Measurements from ENCODE around the gene LRRC1. TPM values are rescaled to one million over a fixed set of nuclear protein-coding genes. Genes with fewer than 3 reads are reported as not detected.

The LRRC1 gene
- total and polyA plus RNA-seq, 2 of the 13 experiments (the other 11 are each of a cell fraction or from before 2014, with no cell fraction given), result 15.6 to 27.7 TPM

- TF ChIP-seq PAXIP1 (CRISPR knock-in tag; conservative IDR thresholded peaks at IDR 0.05) (peak; percentile 43; the same call in 1 of the 2 replicates), HBP1 (CRISPR knock-in tag; IDR thresholded peaks at IDR 0.05; ENCODE audit: low read depth) (peak; percentile 28; the same call in 1 of the 2 replicates), ZBTB4 (CRISPR knock-in tag; IDR thresholded peaks at IDR 0.05; ENCODE audit: borderline replicate concordance) (peak; percentile 80; the same call in 1 of the 2 replicates), ZNF761 (CRISPR knock-in tag; conservative IDR thresholded peaks at IDR 0.05) (no peak; the same call in 1 of the 2 replicates), MNT (IDR thresholded peaks at IDR 0.05) (no peak), ETV6 (CRISPR knock-in tag; conservative IDR thresholded peaks at IDR 0.05) (no peak; the same call in 1 of the 2 replicates), ZBTB43 (CRISPR knock-in tag; conservative IDR thresholded peaks at IDR 0.05) (0 out of 2 replicates have a peak, but pooled peaks have one; percentile 52), YEATS2 (CRISPR knock-in tag; IDR thresholded peaks at IDR 0.05; ENCODE audit: borderline replicate concordance) (no peak), ZNF552 (CRISPR knock-in tag; IDR thresholded peaks at IDR 0.05; ENCODE audit: borderline replicate concordance) (peak; percentile 85; the same call in 1 of the 2 replicates), HDAC1 (CRISPR knock-in tag; IDR thresholded peaks at IDR 0.05) (peak; percentile 90), RFXAP (CRISPR knock-in tag; IDR thresholded peaks at IDR 0.05; ENCODE audit: borderline replicate concordance) (peak; percentile 79), ZNF567 (CRISPR knock-in tag; IDR thresholded peaks at IDR 0.05; ENCODE audit: borderline replicate concordance) (peak; percentile 86; the same call in 1 of the 2 replicates)
Observed at GRCh38 chr6:53794720-53795339, at the start of gene LRRC1 (continued).

All from HepG2 (cell line).